Kidney (tissue), 14 donors: ENCODE measurements around the gene RNF8. TPM values are rescaled to one million over a fixed set of nuclear protein-coding genes. Genes with fewer than 3 reads are reported as not detected.
A peak's percentile ranks its signal among the peaks of the same experiment; 100 is the strongest.

Experiments used
- DNase-seq, 5 donors: peaks; one replicate each; pipeline ENCODE4 v3.0.0-alpha.2; 2013 to 2020
- FAIRE-seq: peaks from 2 replicates; lab custom pipeline; 2012; peaks lifted over from hg19 to GRCh38; lab: Jason Lieb, UNC
- H3K27ac ChIP-seq, 2 donors: one replicate each; pipeline ENCODE4 v1.7.0; 2013; ENCODE audit warnings: low read depth in 2 of 2, low read length in 2 of 2, inconsistent platforms in 1 of 2
- H3K27me3 ChIP-seq: one replicate; pipeline ENCODE4 v1.7.1; 2013; ENCODE audit warnings: low read length, inconsistent platforms; ENCODE audit not compliant: control insufficient read depth, insufficient read depth
- H3K36me3 ChIP-seq, 3 donors: one replicate each; pipeline versions ENCODE4 v1.7.0 to v1.7.1; 2013; ENCODE audit warnings: low read length in 3 of 3, control low read depth in 1 of 3, inconsistent platforms in 1 of 3; ENCODE audit not compliant: insufficient read depth in 3 of 3, control insufficient read depth in 2 of 3
- H3K4me1 ChIP-seq, 3 donors: one replicate each; pipeline versions ENCODE4 v1.7.0 to v1.7.1; 2013; ENCODE audit warnings: low read length in 3 of 3, inconsistent platforms in 1 of 3, low read depth in 1 of 3; ENCODE audit not compliant: control insufficient read depth in 2 of 3, insufficient read depth in 2 of 3
- H3K4me3 ChIP-seq, 3 donors: one replicate each; pipeline versions ENCODE4 v1.7.0 to v1.8.1; 2013; ENCODE audit warnings: low read length in 3 of 3, control low read depth in 1 of 3, inconsistent platforms in 1 of 3
- H3K9ac ChIP-seq, 3 donors: one replicate each; pipeline versions ENCODE4 v1.7.0 to v1.7.1; 2013; ENCODE audit warnings: low read length in 3 of 3, control low read depth in 1 of 3, inconsistent platforms in 1 of 3
- H3K9me3 ChIP-seq, 3 donors: one replicate each; pipeline versions ENCODE4 v1.7.0 to v1.7.1; 2013; ENCODE audit warnings: low read length in 3 of 3, control low read depth in 1 of 3, inconsistent platforms in 1 of 3; ENCODE audit not compliant: control insufficient read depth in 2 of 3, insufficient read depth in 1 of 3
- intact Hi-C: fragments of 100-400 bp; cut with DNase I; formaldehyde crosslinking; loops from one replicate; pipeline ENCODE4 v1.11.1; 2022
- polyA plus RNA-seq: library from polyadenylated mRNA; stranded (reverse); fragments of 350-450 nt; fragmentation: Illumina TruSeq; extraction: RNeasy Lipid Tissue Mini Kit (QIAGEN cat#74804); gene quantifications from one replicate; pipeline ENCODE4 v1.2.3, GENCODE V29; 2014; ENCODE audit warnings: low read depth, low replicate concordance; ENCODE audit not compliant: insufficient read depth
- total RNA-seq: library from RNA; stranded (reverse); fragmentation: NEBNext Ultra II Directional; extraction: Animal tissue kit (Norgen Biotek cat#: 25700); gene quantifications from one replicate; pipeline ENCODE4 v1.2.1, GENCODE V29; 2021
- TF ChIP-seq, protein P1 (sequence below): IDR thresholded peaks from 3 replicates; pipeline ENCODE4 v1.5.1; 2012; ENCODE audit warnings: mild to moderate bottlenecking, moderate library complexity, borderline replicate concordance; ENCODE audit not compliant: insufficient read depth; ENCODE audit errors: extremely low read depth
- donor health status: control.
- donor health status: control.
- donor health status: control.
- donor health status: control.
- donor health status: control.
- donor health status: DM: yes; HTN: yes; CAD: no.
- donor health status: Normal renal cell carcinoma (clear cell type).

Gene RNF8
- total and polyA plus RNA-seq, 2 donors from 2014 or later, result 18.4 to 18.5 TPM

DNA sequence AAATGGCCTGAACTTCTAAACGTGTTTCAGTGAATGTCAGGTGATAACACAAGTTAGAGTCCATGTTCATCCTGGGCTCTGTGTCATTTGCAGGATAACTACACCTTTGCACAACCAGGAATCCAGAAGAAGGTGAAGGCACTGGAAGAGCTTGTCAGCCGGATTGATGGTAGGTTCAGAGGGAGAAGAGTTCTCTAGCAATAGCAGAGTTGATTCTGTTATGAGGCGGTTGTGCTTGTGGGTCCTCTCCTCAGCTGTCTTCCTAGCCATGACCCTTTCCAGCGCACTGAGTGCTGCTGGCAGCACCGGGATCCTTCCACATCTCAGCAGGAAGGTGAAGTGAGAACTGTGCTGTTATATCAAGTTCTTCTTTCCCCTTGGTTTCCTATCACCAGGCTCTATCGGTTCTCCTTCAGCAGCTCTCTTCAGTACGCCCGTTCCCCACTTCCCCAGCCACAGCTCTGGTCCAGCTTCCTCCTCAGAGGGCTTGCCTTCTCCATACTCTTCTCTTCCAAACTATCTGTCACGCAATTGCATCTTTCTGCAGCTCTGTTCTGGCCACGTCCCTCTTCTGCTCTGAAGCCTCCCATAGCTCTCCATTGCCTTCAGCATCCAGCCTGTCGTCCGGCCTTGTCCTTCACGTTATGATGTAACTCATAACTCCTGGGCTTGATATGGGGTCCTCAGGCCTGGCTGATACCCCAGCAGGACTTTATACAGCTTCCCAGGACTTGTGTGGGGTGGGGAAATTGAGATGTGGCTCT, 39.9 kb upstream of the RNF8 start:
- peaks cover 10 to 50% (median 37%) of the 10 kb centered on the region in 3 donors for H3K36me3 ChIP-seq
- no peak overlapping the region for H3K4me3 ChIP-seq
- TF ChIP-seq, protein P1, sequence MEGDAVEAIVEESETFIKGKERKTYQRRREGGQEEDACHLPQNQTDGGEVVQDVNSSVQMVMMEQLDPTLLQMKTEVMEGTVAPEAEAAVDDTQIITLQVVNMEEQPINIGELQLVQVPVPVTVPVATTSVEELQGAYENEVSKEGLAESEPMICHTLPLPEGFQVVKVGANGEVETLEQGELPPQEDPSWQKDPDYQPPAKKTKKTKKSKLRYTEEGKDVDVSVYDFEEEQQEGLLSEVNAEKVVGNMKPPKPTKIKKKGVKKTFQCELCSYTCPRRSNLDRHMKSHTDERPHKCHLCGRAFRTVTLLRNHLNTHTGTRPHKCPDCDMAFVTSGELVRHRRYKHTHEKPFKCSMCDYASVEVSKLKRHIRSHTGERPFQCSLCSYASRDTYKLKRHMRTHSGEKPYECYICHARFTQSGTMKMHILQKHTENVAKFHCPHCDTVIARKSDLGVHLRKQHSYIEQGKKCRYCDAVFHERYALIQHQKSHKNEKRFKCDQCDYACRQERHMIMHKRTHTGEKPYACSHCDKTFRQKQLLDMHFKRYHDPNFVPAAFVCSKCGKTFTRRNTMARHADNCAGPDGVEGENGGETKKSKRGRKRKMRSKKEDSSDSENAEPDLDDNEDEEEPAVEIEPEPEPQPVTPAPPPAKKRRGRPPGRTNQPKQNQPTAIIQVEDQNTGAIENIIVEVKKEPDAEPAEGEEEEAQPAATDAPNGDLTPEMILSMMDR, result no peak
- no peak for FAIRE-seq
- no peaks in the 10 kb centered on the region for H3K4me1 ChIP-seq
- intact Hi-C loops, result no loop called here
- no peak overlapping the region for H3K9ac ChIP-seq
- no peak overlapping the region for H3K27ac ChIP-seq
- DNase-seq, result no peak
- no peaks in the 10 kb centered on the region for H3K9me3 ChIP-seq
- no peaks in the 10 kb centered on the region for H3K27me3 ChIP-seq

- H3K27me3 ChIP-seq, result no peaks in the 10 kb centered on the region
- H3K27ac ChIP-seq, result no peak overlapping the region
- intact Hi-C loops, result no loop called here
- peaks cover 10 to 57% (median 42%) of the 10 kb centered on the region in 3 donors for H3K36me3 ChIP-seq
- no peak overlapping the region for H3K9ac ChIP-seq
- H3K9me3 ChIP-seq, result no peaks in the 10 kb centered on the region
- TF ChIP-seq, protein P1, result peak; percentile 48
- no peaks in the 10 kb centered on the region for H3K4me1 ChIP-seq
- FAIRE-seq (no peak), DNase-seq (peak in 4 of 5 donors; percentile 48 to 79 (median 54))
- H3K4me3 ChIP-seq, result no peak overlapping the region
Measured at GRCh38 chr6:37314487-37315156, 39.2 kb upstream of the RNF8 start.

- H3K9me3 ChIP-seq, result no peaks in the 10 kb centered on the region
- DNase-seq (no peak), FAIRE-seq (no peak)
- peaks cover 0 to 3% (median 0%) of the 10 kb centered on the region in 3 donors for H3K4me1 ChIP-seq
- TF ChIP-seq, protein P1, result no peak
- intact Hi-C loops, result no loop called here
- H3K36me3 ChIP-seq, result peaks cover 12 to 58% (median 45%) of the 10 kb centered on the region in 3 donors
- no peaks in the 10 kb centered on the region for H3K27me3 ChIP-seq
- H3K9ac ChIP-seq, result no peak overlapping the region
- H3K27ac ChIP-seq, result no peak overlapping the region
- no peak overlapping the region for H3K4me3 ChIP-seq
Measured at GRCh38 chr6:37315157-37315515, 38.6 kb upstream of the RNF8 start.
